MM.1S (cell line): ENCODE results near the gene MMP25.
A peak's percentile ranks its signal among the peaks of the same experiment; 100 is the strongest.

Source experiments
- DNase-seq: peaks from one replicate; pipeline ENCODE4 v3.0.0-alpha.2; 2015
- H2AFZ ChIP-seq: fragments of 300-600 bp; sonication (generic); 2 replicates; pipeline ENCODE4 v1.6.0; 2016; ENCODE audit warnings: antibody characterized with exemption, low read length
- H3F3A ChIP-seq: fragments of 300-600 bp; sonication (generic); 2 replicates; pipeline ENCODE4 v1.6.1; 2016; ENCODE audit warnings: mild to moderate bottlenecking, antibody characterized with exemption, low read length, moderate library complexity, mixed read lengths; ENCODE audit not compliant: insufficient read depth
- H3K27ac ChIP-seq: fragments of 300-600 bp; sonication (generic); 2 replicates; pipeline ENCODE4 v1.5.1; 2016; ENCODE audit warnings: mild to moderate bottlenecking, low read length
- H3K27me3 ChIP-seq: fragments of 300-600 bp; sonication (generic); replicated peaks from 2 replicates; pipeline ENCODE4 v1.6.0; 2016; ENCODE audit warnings: low read length; ENCODE audit not compliant: insufficient read depth
- H3K36me3 ChIP-seq: fragments of 300-600 bp; sonication (generic); replicated peaks from 2 replicates; pipeline ENCODE4 v1.6.1; 2016; ENCODE audit warnings: mild to moderate bottlenecking, low read length, mixed read lengths; ENCODE audit not compliant: insufficient read depth
- H3K4me1 ChIP-seq: fragments of 300-600 bp; sonication (generic); 2 replicates; pipeline ENCODE4 v1.6.1; 2016; ENCODE audit warnings: low read length, mixed read lengths
- H3K4me2 ChIP-seq: fragments of 300-600 bp; sonication (generic); 2 replicates; pipeline ENCODE4 v1.6.0; 2016; ENCODE audit warnings: low read depth, low read length
- H3K4me3 ChIP-seq: fragments of 300-600 bp; sonication (generic); 2 replicates; pipeline ENCODE4 v1.5.1; 2016; ENCODE audit warnings: low read length, mixed read lengths
- H3K79me2 ChIP-seq: fragments of 300-600 bp; sonication (generic); 2 replicates; pipeline ENCODE4 v1.6.1; 2016; ENCODE audit warnings: mixed run types, low read length, mixed read lengths
- H3K9ac ChIP-seq: fragments of 300-600 bp; sonication (generic); 2 replicates; pipeline ENCODE4 v1.6.1; 2016; ENCODE audit warnings: low read length, mixed read lengths
- H3K9me2 ChIP-seq: fragments of 300-600 bp; sonication (generic); replicated peaks from 2 replicates; pipeline ENCODE4 v1.6.1; 2016; ENCODE audit warnings: mild to moderate bottlenecking, low read length, mixed read lengths; ENCODE audit not compliant: insufficient read depth
- H3K9me3 ChIP-seq: fragments of 300-600 bp; sonication (generic); replicated peaks from 2 replicates; pipeline ENCODE4 v1.6.1; 2016; ENCODE audit warnings: mild to moderate bottlenecking, low read length, mixed read lengths; ENCODE audit not compliant: insufficient read depth
- H4K20me1 ChIP-seq: fragments of 300-600 bp; sonication (generic); 2 replicates; pipeline ENCODE4 v1.6.1; 2016; ENCODE audit warnings: mild to moderate bottlenecking, low read length, moderate library complexity, mixed read lengths; ENCODE audit not compliant: insufficient read depth
- CTCF ChIP-seq: fragments of 300-600 bp; sonication (generic); IDR thresholded peaks from 2 replicates; pipeline ENCODE4 v1.5.1; 2016; ENCODE audit warnings: antibody characterized with exemption, low read length, mixed read lengths
- EZH2 ChIP-seq: fragments of 300-600 bp; sonication (generic); optimal IDR thresholded peaks from 2 replicates; pipeline ENCODE3; 2017; ENCODE audit warnings: low read depth, mild to moderate bottlenecking, antibody characterized with exemption, low read length, mixed read lengths
- EZH2phosphoT487 ChIP-seq: fragments of 300-600 bp; sonication (generic); IDR thresholded peaks from 2 replicates; pipeline ENCODE4 v1.6.1; 2018; ENCODE audit warnings: antibody characterized with exemption, low read length

The MMP25 gene

GRCh38 chr16:3017344-3017743, 29.0 kb upstream of the MMP25 start:
- Histone ChIP-seq H3K27me3 (peaks cover 64% of the 10 kb centered on the region), H3K4me2 (no peak overlapping the region), H2AFZ (no peak overlapping the region), H3K4me1 (0 out of 2 replicates have a peak, but pooled peaks cover 4% of the 10 kb centered on the region), H3K9ac (no peak overlapping the region), H3K9me2 (no peaks in the 10 kb centered on the region), H3K36me3 (no peaks in the 10 kb centered on the region), H3K79me2 (no peaks in the 10 kb centered on the region), H3K27ac (no peak overlapping the region), H4K20me1 (no peaks in the 10 kb centered on the region), H3F3A (0 out of 2 replicates have a peak, but pooled peaks cover under 1% of the 10 kb centered on the region), H3K4me3 (no peak overlapping the region), H3K9me3 (no peaks in the 10 kb centered on the region)
- no peak for DNase-seq
- TF ChIP-seq EZH2phosphoT487 (no peak), EZH2 (no peak), CTCF (no peak)

GRCh38 chr16:3017794-3018506, 28.4 kb upstream of the MMP25 start, which contains the start of gene CLDN6:
Gene CLDN6 (minus strand): TSS chr16:3018183. CDS start chr16:3016021, 2,162 bp downstream.
- Histone ChIP-seq H3K9me2 (no peaks in the 10 kb centered on the region), H3K4me2 (no peak within 1 kb of the TSS), H3F3A (0 out of 2 replicates have a peak, but pooled peaks cover 6% of the 10 kb centered on the region), H3K4me3 (no peak within 1 kb of the TSS), H4K20me1 (no peaks in the 10 kb centered on the region), H3K9me3 (no peaks in the 10 kb centered on the region), H3K79me2 (no peaks in the 10 kb centered on the region), H3K4me1 (0 out of 2 replicates have a peak, but pooled peaks cover 4% of the 10 kb centered on the region), H2AFZ (no peak within 1 kb of the TSS), H3K27me3 (peaks cover 58% of the 10 kb centered on the region), H3K27ac (no peak within 1 kb of the TSS), H3K36me3 (no peaks in the 10 kb centered on the region), H3K9ac (no peak within 1 kb of the TSS)
- TF ChIP-seq CTCF (0 out of 2 replicates have a peak, but pooled peaks have one; percentile 6), EZH2 (no peak)
- DNase-seq: no peak

GRCh38 chr16:3019594-3020246, 26.6 kb upstream of the MMP25 start:
- H3F3A ChIP-seq: 0 out of 2 replicates have a peak, but pooled peaks cover 7% of the 10 kb centered on the region

More at GRCh38 chr16:3019594-3020246, 26.6 kb upstream of the MMP25 start:
- TF ChIP-seq CTCF (no peak), EZH2phosphoT487 (no peak)
- H3K4me1 ChIP-seq: 0 out of 2 replicates have a peak, but pooled peaks cover 4% of the 10 kb centered on the region
- H3K9me3 ChIP-seq: no peaks in the 10 kb centered on the region
- peaks cover 41% of the 10 kb centered on the region for H3K27me3 ChIP-seq
- H3K27ac ChIP-seq: no peak overlapping the region
- 0 out of 2 replicates have a peak overlapping the region, but pooled peaks have one; percentile 6 for H3K9ac ChIP-seq
- H3K79me2 ChIP-seq: no peaks in the 10 kb centered on the region
- no peaks in the 10 kb centered on the region for H4K20me1 ChIP-seq
- peak overlapping the region; percentile 91; the same call in 1 of the 2 replicates for H3K4me2 ChIP-seq
- H2AFZ ChIP-seq: peak overlapping the region; percentile 80
- no peak for DNase-seq
- H3K36me3 ChIP-seq: no peaks in the 10 kb centered on the region
- peak overlapping the region; percentile 66 for H3K4me3 ChIP-seq
- no peaks in the 10 kb centered on the region for H3K9me2 ChIP-seq
